Measurements from ENCODE around the gene PLXNA4.

PLXNA4 gene

GRCh38 chr7:132349075-132349474 is 227.2 kb downstream of the PLXNA4 start:
- no peak for DNase-seq

GRCh38 chr7:132348341-132348740 is 227.9 kb downstream of the PLXNA4 start:
- no peak for DNase-seq

GRCh38 chr7:132347858-132348257 is 228.4 kb downstream of the PLXNA4 start:
- DNase-seq, result no peak

GRCh38 chr7:132347123-132347522 is 229.1 kb downstream of the PLXNA4 start:
- no peak for DNase-seq

- no peak for DNase-seq
These were observed 230.6 kb downstream of the PLXNA4 start for GRCh38 chr7:132345543-132346129.

- no peak for DNase-seq
These were observed 231.2 kb downstream of the PLXNA4 start for GRCh38 chr7:132345030-132345429.

- DNase-seq, result no peak
These were observed 233.1 kb downstream of the PLXNA4 start for GRCh38 chr7:132343199-132343598.

- DNase-seq, result no peak
These were observed 238.7 kb downstream of the PLXNA4 start for GRCh38 chr7:132337450-132338080.

- no peak for DNase-seq
These were observed 239.5 kb downstream of the PLXNA4 start for GRCh38 chr7:132336797-132337196.

GRCh38 chr7:132333301-132333700 is 243.0 kb downstream of the PLXNA4 start:
- DNase-seq, result no peak

GRCh38 chr7:132328760-132329159 is 247.5 kb downstream of the PLXNA4 start:
- DNase-seq, result no peak

- no peak for DNase-seq
These were observed 248.1 kb downstream of the PLXNA4 start for GRCh38 chr7:132328047-132328620.

GRCh38 chr7:132326878-132327589 is 249.2 kb downstream of the PLXNA4 start:
- DNase-seq, result no peak

GRCh38 chr7:132322970-132323369 is 253.3 kb downstream of the PLXNA4 start:
- no peak for DNase-seq

GRCh38 chr7:132321387-132321786 is 254.9 kb downstream of the PLXNA4 start:
- DNase-seq, result no peak

GRCh38 chr7:132319481-132319880 is 256.8 kb downstream of the PLXNA4 start:
- no peak for DNase-seq

GRCh38 chr7:132318352-132319318 is 257.6 kb downstream of the PLXNA4 start:
- peak; percentile 62 for DNase-seq

- no peak for DNase-seq
These were observed 258.4 kb downstream of the PLXNA4 start for GRCh38 chr7:132317701-132318351.

- no peak for DNase-seq
These were observed 263.7 kb downstream of the PLXNA4 start for GRCh38 chr7:132312531-132313055.

- DNase-seq, result no peak
These were observed 264.5 kb downstream of the PLXNA4 start for GRCh38 chr7:132311733-132312132.

GRCh38 chr7:132309102-132309805 is 267.0 kb downstream of the PLXNA4 start:
- DNase-seq, result no peak
